IMR-90 (cell line): ENCODE measurements around the gene IRAK2.
"Not testable (repeated sequence)": the region's sequence is repeated elsewhere in the genome, so short reads cannot be mapped to it uniquely, and the experiment has no call there.

Experiments
- CEBPB ChIP-seq: IDR thresholded peaks from 2 replicates; pipeline ENCODE4 v1.6.1; 2012; ENCODE audit warnings: low read depth, low read length, improper control_type of control experiment
- CHD1 ChIP-seq: IDR thresholded peaks from 2 replicates; pipeline ENCODE4 v1.6.1; 2012; ENCODE audit warnings: low read depth, low read length, improper control_type of control experiment
- FOS ChIP-seq: fragments of 150-350 bp; IDR thresholded peaks from 2 replicates; pipeline ENCODE4 v1.6.1; 2016; ENCODE audit warnings: low read depth, low read length
- POLR2A ChIP-seq: IDR thresholded peaks from 2 replicates; pipeline ENCODE4 v1.6.1; 2012; ENCODE audit warnings: mild to moderate bottlenecking, low read depth, low read length
- RCOR1 ChIP-seq: IDR thresholded peaks from 2 replicates; pipeline ENCODE4 v1.6.1; 2012; ENCODE audit warnings: mild to moderate bottlenecking, low read length, improper control_type of control experiment; ENCODE audit not compliant: insufficient replicate concordance
- RFX5 ChIP-seq: IDR thresholded peaks from 2 replicates; pipeline ENCODE4 v1.8.0; 2012; ENCODE audit warnings: low read depth, mild to moderate bottlenecking, low read length, moderate library complexity
- TF ChIP-seq, protein P1 (sequence below): conservative IDR thresholded peaks from 2 replicates; pipeline ENCODE4 v1.5.1; 2012; ENCODE audit warnings: mild to moderate bottlenecking, low read depth, low read length, improper control_type of control experiment

DNA sequence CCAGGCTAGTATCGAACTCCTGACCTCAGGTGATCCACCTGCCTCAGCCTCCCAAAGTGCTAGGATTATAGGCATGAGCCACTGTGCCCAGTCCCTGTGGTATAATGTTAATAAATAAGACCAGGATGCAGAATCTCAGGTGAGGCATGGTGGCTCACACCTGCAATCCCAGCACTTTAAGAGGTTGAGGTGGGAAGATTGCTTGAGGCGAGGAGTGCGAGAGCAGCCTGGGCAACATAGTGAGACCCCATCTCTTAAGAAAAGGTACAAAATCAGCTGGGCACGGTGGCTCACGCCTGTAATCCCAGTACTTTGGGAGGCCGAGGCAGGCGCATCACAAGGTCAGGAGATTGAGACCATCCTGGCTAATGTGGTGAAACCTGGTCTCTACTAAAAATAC is 10.6 kb downstream of the IRAK2 start:
- TF ChIP-seq, protein P1, sequence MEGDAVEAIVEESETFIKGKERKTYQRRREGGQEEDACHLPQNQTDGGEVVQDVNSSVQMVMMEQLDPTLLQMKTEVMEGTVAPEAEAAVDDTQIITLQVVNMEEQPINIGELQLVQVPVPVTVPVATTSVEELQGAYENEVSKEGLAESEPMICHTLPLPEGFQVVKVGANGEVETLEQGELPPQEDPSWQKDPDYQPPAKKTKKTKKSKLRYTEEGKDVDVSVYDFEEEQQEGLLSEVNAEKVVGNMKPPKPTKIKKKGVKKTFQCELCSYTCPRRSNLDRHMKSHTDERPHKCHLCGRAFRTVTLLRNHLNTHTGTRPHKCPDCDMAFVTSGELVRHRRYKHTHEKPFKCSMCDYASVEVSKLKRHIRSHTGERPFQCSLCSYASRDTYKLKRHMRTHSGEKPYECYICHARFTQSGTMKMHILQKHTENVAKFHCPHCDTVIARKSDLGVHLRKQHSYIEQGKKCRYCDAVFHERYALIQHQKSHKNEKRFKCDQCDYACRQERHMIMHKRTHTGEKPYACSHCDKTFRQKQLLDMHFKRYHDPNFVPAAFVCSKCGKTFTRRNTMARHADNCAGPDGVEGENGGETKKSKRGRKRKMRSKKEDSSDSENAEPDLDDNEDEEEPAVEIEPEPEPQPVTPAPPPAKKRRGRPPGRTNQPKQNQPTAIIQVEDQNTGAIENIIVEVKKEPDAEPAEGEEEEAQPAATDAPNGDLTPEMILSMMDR: not testable (repeated sequence)
- not testable (repeated sequence) for TF ChIP-seq FOS, POLR2A, CHD1, RCOR1, RFX5, CEBPB
